ENCODE data around the gene WWOX.

WWOX gene

DNA sequence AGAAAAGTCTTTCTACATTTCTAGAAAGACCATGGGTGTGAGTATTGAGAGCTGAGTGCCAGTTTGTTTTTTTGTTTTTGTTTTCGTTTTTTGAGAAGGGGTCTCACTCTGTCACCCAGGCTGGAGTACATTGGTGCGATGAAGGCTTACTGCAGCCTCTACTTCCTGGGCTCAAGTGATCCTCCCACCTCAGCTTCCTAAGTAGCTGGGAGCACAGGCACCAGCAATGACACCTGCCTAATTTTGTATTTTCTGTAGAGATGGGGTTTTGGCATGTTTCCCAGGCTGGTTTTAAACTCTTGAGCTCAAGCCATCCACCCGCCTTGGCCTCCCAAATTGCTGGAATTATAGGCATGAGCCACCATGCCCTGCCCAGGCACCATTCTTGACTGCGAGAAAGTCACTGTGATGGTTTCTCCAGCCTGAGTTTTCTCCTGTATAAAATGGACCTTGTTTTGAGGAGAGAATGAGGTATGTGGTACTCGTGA is 827.3 kb downstream of the WWOX start:
- no peak overlapping the region for H3K4me3 ChIP-seq (ENCODE audit: low read depth in 1 of 2, low read length in 2 of 2)
- no peak overlapping the region for H3K9ac ChIP-seq (ENCODE audit: low read depth, low read length)
- H3K36me3 ChIP-seq (ENCODE audit: insufficient read depth, low read length): no peaks in the 10 kb centered on the region
- peaks cover 8% of the 10 kb centered on the region for H3K9me3 ChIP-seq (ENCODE audit: insufficient read depth, low read length, severe bottlenecking)
- no peak for DNase-seq
- no peak for TF ChIP-seq EZH2 (IDR thresholded peaks at IDR 0.05; ENCODE audit: borderline replicate concordance, low read depth, low read length, severe bottlenecking)
- no peak for TF ChIP-seq CTCF (IDR thresholded peaks at IDR 0.05; ENCODE audit: borderline replicate concordance, extremely low read depth, low read length, poor library complexity, severe bottlenecking)
- no peak overlapping the region for H3K27ac ChIP-seq (ENCODE audit: low read length)
- H3K4me1 ChIP-seq (ENCODE audit: insufficient read depth, low read length): no peaks in the 10 kb centered on the region; the same call in 1 of the 2 replicates
- H3K79me2 ChIP-seq (ENCODE audit: insufficient read depth, low read length): no peaks in the 10 kb centered on the region
- no peaks in the 10 kb centered on the region for H4K20me1 ChIP-seq (ENCODE audit: insufficient read depth, low read length)
- no peak overlapping the region for H2AFZ ChIP-seq (ENCODE audit: low read depth, low read length)
- H3K27me3 ChIP-seq (ENCODE audit: insufficient read depth, low read length, poor library complexity): no peaks in the 10 kb centered on the region
- no peak for ATAC-seq (ENCODE audit: insufficient read depth, low read depth)
- no peak overlapping the region for H3K4me2 ChIP-seq (ENCODE audit: insufficient read depth, low read length)

DNA sequence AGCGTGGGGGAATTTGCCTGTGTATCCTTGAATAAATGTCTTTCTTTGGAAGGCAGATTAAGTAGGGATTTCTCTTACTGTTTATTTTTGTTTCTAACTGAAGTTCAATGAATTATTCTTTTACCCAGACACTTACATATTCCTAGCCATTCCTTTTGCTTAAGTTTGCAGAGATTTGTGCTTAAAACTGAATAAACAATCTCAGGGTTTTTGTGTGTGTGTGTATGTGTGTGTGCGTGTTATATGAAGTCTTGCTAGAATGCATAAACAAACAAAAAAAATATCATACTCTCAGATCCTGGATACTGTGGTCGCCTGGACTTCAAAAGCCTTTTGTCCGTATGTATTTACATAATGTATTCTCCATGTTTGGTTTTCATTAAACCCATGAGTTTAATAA is 828.3 kb downstream of the WWOX start:
- Histone ChIP-seq H3K27me3 (ENCODE audit: insufficient read depth, low read length, poor library complexity) (no peaks in the 10 kb centered on the region), H3K9me3 (ENCODE audit: insufficient read depth, low read length, severe bottlenecking) (no peaks in the 10 kb centered on the region), H4K20me1 (ENCODE audit: insufficient read depth, low read length) (no peaks in the 10 kb centered on the region), H3K36me3 (ENCODE audit: insufficient read depth, low read length) (no peaks in the 10 kb centered on the region), H3K79me2 (ENCODE audit: insufficient read depth, low read length) (no peaks in the 10 kb centered on the region), H3K4me2 (ENCODE audit: insufficient read depth, low read length) (no peak overlapping the region), H3K4me1 (ENCODE audit: insufficient read depth, low read length) (no peaks in the 10 kb centered on the region; the same call in 1 of the 2 replicates), H3K27ac (ENCODE audit: low read length) (no peak overlapping the region), H2AFZ (ENCODE audit: low read depth, low read length) (no peak overlapping the region), H3K4me3 (ENCODE audit: low read depth in 1 of 2, low read length in 2 of 2) (no peak overlapping the region), H3K9ac (ENCODE audit: low read depth, low read length) (no peak overlapping the region)
- no peak for DNase-seq
- ATAC-seq (ENCODE audit: insufficient read depth, low read depth): no peak
- TF ChIP-seq EZH2 (IDR thresholded peaks at IDR 0.05; ENCODE audit: borderline replicate concordance, low read depth, low read length, severe bottlenecking): no peak
- no peak for TF ChIP-seq CTCF (IDR thresholded peaks at IDR 0.05; ENCODE audit: borderline replicate concordance, extremely low read depth, low read length, poor library complexity, severe bottlenecking)

DNA sequence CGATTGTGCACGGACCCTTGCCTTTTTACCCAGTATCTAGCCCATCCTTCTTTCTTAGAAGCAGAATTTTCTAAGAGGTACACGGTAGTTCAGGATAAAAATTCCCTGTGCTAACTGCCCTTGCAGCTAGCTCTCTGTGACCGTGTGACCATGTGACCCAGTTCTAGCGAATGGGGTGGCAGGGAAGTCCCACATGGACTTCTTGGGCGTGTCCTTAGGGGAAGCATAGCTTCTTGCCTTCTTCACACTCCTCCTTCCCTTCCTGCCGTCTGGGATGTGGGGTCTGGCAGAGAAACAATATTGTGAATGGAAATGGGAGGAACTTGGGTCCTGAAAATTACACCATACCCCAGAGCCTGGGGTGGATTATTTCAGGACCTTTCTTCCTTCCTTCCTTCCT is 830.4 kb downstream of the WWOX start:
- Histone ChIP-seq H3K79me2 (ENCODE audit: insufficient read depth, low read length) (no peaks in the 10 kb centered on the region), H3K9me3 (ENCODE audit: insufficient read depth, low read length, severe bottlenecking) (no peaks in the 10 kb centered on the region), H3K4me3 (ENCODE audit: low read depth in 1 of 2, low read length in 2 of 2) (no peak overlapping the region), H3K27ac (ENCODE audit: low read length) (no peak overlapping the region), H3K4me2 (ENCODE audit: insufficient read depth, low read length) (no peak overlapping the region), H4K20me1 (ENCODE audit: insufficient read depth, low read length) (no peaks in the 10 kb centered on the region), H3K27me3 (ENCODE audit: insufficient read depth, low read length, poor library complexity) (no peaks in the 10 kb centered on the region), H3K36me3 (ENCODE audit: insufficient read depth, low read length) (no peaks in the 10 kb centered on the region), H3K4me1 (ENCODE audit: insufficient read depth, low read length) (no peaks in the 10 kb centered on the region; the same call in 1 of the 2 replicates), H3K9ac (ENCODE audit: low read depth, low read length) (no peak overlapping the region), H2AFZ (ENCODE audit: low read depth, low read length) (no peak overlapping the region)
- DNase-seq (no peak), ATAC-seq (ENCODE audit: insufficient read depth, low read depth) (no peak)
- no peak for TF ChIP-seq EZH2 (IDR thresholded peaks at IDR 0.05; ENCODE audit: borderline replicate concordance, low read depth, low read length, severe bottlenecking)
- no peak for TF ChIP-seq CTCF (IDR thresholded peaks at IDR 0.05; ENCODE audit: borderline replicate concordance, extremely low read depth, low read length, poor library complexity, severe bottlenecking)

- Histone ChIP-seq H3K9me3 (ENCODE audit: insufficient read depth, low read length, severe bottlenecking) (no peaks in the 10 kb centered on the region), H3K36me3 (ENCODE audit: insufficient read depth, low read length) (no peaks in the 10 kb centered on the region), H3K9ac (ENCODE audit: low read depth, low read length) (no peak overlapping the region), H3K79me2 (ENCODE audit: insufficient read depth, low read length) (no peaks in the 10 kb centered on the region), H3K4me3 (ENCODE audit: low read depth in 1 of 2, low read length in 2 of 2) (no peak overlapping the region), H3K27me3 (ENCODE audit: insufficient read depth, low read length, poor library complexity) (no peaks in the 10 kb centered on the region), H3K4me1 (ENCODE audit: insufficient read depth, low read length) (no peaks in the 10 kb centered on the region; the same call in 1 of the 2 replicates), H3K27ac (ENCODE audit: low read length) (no peak overlapping the region), H2AFZ (ENCODE audit: low read depth, low read length) (no peak overlapping the region), H4K20me1 (ENCODE audit: insufficient read depth, low read length) (no peaks in the 10 kb centered on the region), H3K4me2 (ENCODE audit: insufficient read depth, low read length) (no peak overlapping the region)
- DNase-seq (no peak), ATAC-seq (ENCODE audit: insufficient read depth, low read depth) (no peak)
- TF ChIP-seq EZH2 (IDR thresholded peaks at IDR 0.05; ENCODE audit: borderline replicate concordance, low read depth, low read length, severe bottlenecking) (no peak), CTCF (IDR thresholded peaks at IDR 0.05; ENCODE audit: borderline replicate concordance, extremely low read depth, low read length, poor library complexity, severe bottlenecking) (no peak)
Measured at GRCh38 chr16:78930561-78930960, 831.1 kb downstream of the WWOX start.
